Liver (tissue), 9 donors: Measurements from ENCODE around the gene MCMBP. TPM values are rescaled to one million over a fixed set of nuclear protein-coding genes. Genes with fewer than 3 reads are reported as not detected.
"Not testable (repeated sequence)": the region's sequence is repeated elsewhere in the genome, so short reads cannot be mapped to it uniquely, and the experiment has no call there.

Experiments used
- DNase-seq: peaks from one replicate; pipeline ENCODE4 v3.0.0-alpha.2; 2017; ENCODE audit warnings: low spot score
- H3K27ac ChIP-seq, 2 donors: one replicate each; pipeline ENCODE4 v1.7.0; 2013; ENCODE audit warnings: inconsistent platforms in 2 of 2, low read length in 2 of 2, control low read depth in 1 of 2, low read depth in 1 of 2, mild to moderate bottlenecking in 1 of 2
- H3K27me3 ChIP-seq, 4 donors: one replicate each; pipeline versions ENCODE4 v1.6.1 to v1.7.0; 2013; ENCODE audit warnings: low read length in 3 of 4, inconsistent platforms in 1 of 4, mild to moderate bottlenecking in 1 of 4, moderate library complexity in 1 of 4; ENCODE audit not compliant: control insufficient read depth in 4 of 4, insufficient read depth in 4 of 4
- H3K36me3 ChIP-seq, 4 donors: one replicate each; pipeline versions ENCODE4 v1.6.1 to v1.7.0; 2013; ENCODE audit warnings: low read length in 3 of 4, mild to moderate bottlenecking in 3 of 4, low read depth in 1 of 4, moderate library complexity in 1 of 4; ENCODE audit not compliant: control insufficient read depth in 4 of 4, insufficient read depth in 3 of 4
- H3K4me1 ChIP-seq, 4 donors: one replicate each; pipeline versions ENCODE4 v1.6.1 to v1.7.0; 2013; ENCODE audit warnings: low read length in 3 of 4, mild to moderate bottlenecking in 3 of 4, moderate library complexity in 1 of 4; ENCODE audit not compliant: control insufficient read depth in 4 of 4, insufficient read depth in 4 of 4
- H3K4me3 ChIP-seq, 3 donors: one replicate each; pipeline versions ENCODE4 v1.6.1 to v1.7.0; 2013; ENCODE audit warnings: low read length in 3 of 3, control low read depth in 1 of 3, low read depth in 1 of 3, mild to moderate bottlenecking in 1 of 3
- H3K9ac ChIP-seq, 2 donors: one replicate each; pipeline ENCODE4 v1.7.0; 2013; ENCODE audit warnings: low read length in 2 of 2, mild to moderate bottlenecking in 2 of 2, moderate library complexity in 2 of 2, control low read depth in 1 of 2, low read depth in 1 of 2
- H3K9me3 ChIP-seq, 4 donors: one replicate each; pipeline versions ENCODE4 v1.6.1 to v1.7.0; 2013; ENCODE audit warnings: low read length in 3 of 4; ENCODE audit not compliant: control insufficient read depth in 4 of 4
- EGR1 ChIP-seq, 2 donors: IDR thresholded peaks; 2 replicates each; pipeline ENCODE4 v1.6.1; 2016 to 2018; ENCODE audit warnings: antibody characterized with exemption in 2 of 2, low read depth in 2 of 2
- FOXA1 ChIP-seq: IDR thresholded peaks from 2 replicates; pipeline ENCODE4 v1.6.1; 2016; ENCODE audit warnings: antibody characterized with exemption
- FOXA2 ChIP-seq: IDR thresholded peaks from 2 replicates; pipeline ENCODE4 v1.6.1; 2016; ENCODE audit warnings: antibody characterized with exemption
- GABPA ChIP-seq, 2 donors: IDR thresholded peaks in 1 of 2; conservative IDR thresholded peaks in 1 of 2; 2 replicates each; pipeline ENCODE4 v1.6.1; 2016; ENCODE audit warnings: antibody characterized with exemption in 2 of 2, mild to moderate bottlenecking in 1 of 2, moderate library complexity in 1 of 2
- HNF4A ChIP-seq, 2 donors: conservative IDR thresholded peaks; 2 replicates each; pipeline ENCODE4 v1.6.1; 2016; ENCODE audit warnings: antibody characterized with exemption in 2 of 2, mild to moderate bottlenecking in 2 of 2
- JUND ChIP-seq, 2 donors: IDR thresholded peaks; 2 replicates each; pipeline ENCODE4 v1.6.1; 2016; ENCODE audit warnings: antibody characterized with exemption in 2 of 2
- NR2F2 ChIP-seq: IDR thresholded peaks from 2 replicates; pipeline ENCODE4 v1.6.1; 2016; ENCODE audit warnings: antibody characterized with exemption
- RAD21 ChIP-seq, 2 donors: IDR thresholded peaks; 2 replicates each; pipeline ENCODE4 v1.6.1; 2016; ENCODE audit warnings: antibody characterized with exemption in 2 of 2, mild to moderate bottlenecking in 2 of 2
- RXRA ChIP-seq, 2 donors: IDR thresholded peaks; 2 replicates each; pipeline ENCODE4 v1.6.1; 2017 to 2018; ENCODE audit warnings: antibody characterized with exemption in 2 of 2, mild to moderate bottlenecking in 1 of 2
- TAF1 ChIP-seq: conservative IDR thresholded peaks from 2 replicates; pipeline ENCODE4 v1.6.1; 2016; ENCODE audit warnings: antibody characterized with exemption, mild to moderate bottlenecking
- YY1 ChIP-seq: IDR thresholded peaks from 2 replicates; pipeline ENCODE4 v1.6.1; 2016; ENCODE audit warnings: antibody characterized with exemption, mild to moderate bottlenecking
- WGBS: extraction: QIAGEN DNeasy Blood & Tissue Kit; methylation state at CpG from one replicate; pipeline ENCODE4 v1.1.7; 2013; 5-methylcytosine and 5-hydroxymethylcytosine counted together
- polyA plus RNA-seq, 2 donors: library from polyadenylated mRNA; stranded (reverse) in 1 of 2; unstranded in 1 of 2; fragments of 200-250 nt in 1 of 2; fragments of >200 nt in 1 of 2; fragmentation: Nextera tagmentation in 1 of 2; extraction: Ambion mirVana in 1 of 2; gene quantifications; one replicate each; pipeline versions ENCODE4 v1.2.1 to v1.2.3, GENCODE V29; 2013 to 2015
- total RNA-seq, 2 donors: library from RNA; depleted of rRNA; stranded (reverse); fragments of >200 nt; gene quantifications; one replicate each; pipeline ENCODE4 v1.2.3, GENCODE V29; 2014
- TF ChIP-seq, protein P1 (sequence below): IDR thresholded peaks from 2 replicates; pipeline ENCODE4 v1.6.1; 2016; ENCODE audit warnings: antibody characterized with exemption
- TF ChIP-seq, protein P2 (sequence below): IDR thresholded peaks from 2 replicates; pipeline ENCODE4 v1.6.1; 2016; ENCODE audit warnings: antibody characterized with exemption
- TF ChIP-seq, protein P3 (sequence below): IDR thresholded peaks from 2 replicates; pipeline ENCODE4 v1.6.1; 2016; ENCODE audit warnings: antibody characterized with exemption
- TF ChIP-seq, protein P4 (sequence below): IDR thresholded peaks from 2 replicates; pipeline ENCODE4 v1.6.1; 2016; ENCODE audit warnings: antibody characterized with exemption, mild to moderate bottlenecking
- donor health status: healthy.
- donor health status: healthy.
- donor health status: healthy.
- donor health status: healthy.
- donor health status: healthy.

MCMBP gene
- total and polyA plus RNA-seq, 4 donors: 6.1 to 23.2 (median 17.3) TPM

DNA sequence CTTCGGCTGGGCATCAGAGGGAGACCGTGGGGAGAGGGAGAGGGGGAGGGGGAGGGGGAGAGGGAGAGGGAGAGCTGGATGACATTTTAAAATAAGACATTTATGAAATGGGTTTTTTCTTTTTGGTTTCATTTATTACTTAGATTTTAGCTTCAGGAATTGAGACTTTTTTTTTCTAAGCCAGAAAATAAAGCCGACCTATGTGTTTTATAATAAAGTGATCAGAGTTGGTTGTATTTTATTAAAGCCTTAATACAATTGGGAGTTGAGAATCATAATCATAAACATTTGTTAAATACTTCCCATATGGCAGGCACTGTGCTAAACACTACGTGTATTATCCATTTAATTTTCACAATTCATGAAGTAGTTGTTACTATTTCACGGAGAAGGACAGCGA, 76.6 kb downstream of the MCMBP start:
- Histone ChIP-seq H3K36me3 (peaks cover 0 to 2% (median 0%) of the 10 kb centered on the region in 4 donors), H3K4me1 (no peaks in the 10 kb centered on the region), H3K27ac (no peak overlapping the region), H3K9me3 (no peaks in the 10 kb centered on the region), H3K27me3 (no peaks in the 10 kb centered on the region), H3K4me3 (no peak overlapping the region), H3K9ac (no peak overlapping the region)
- TF ChIP-seq FOXA2: no peak
- no peak for TF ChIP-seq GABPA (IDR thresholded peaks at IDR 0.05 in 1 of 2, conservative IDR thresholded peaks at IDR 0.05 in 1 of 2)
- WGBS: 98% methylated on average over 6 of the region's 6 CpGs
- no peak for DNase-seq

DNA sequence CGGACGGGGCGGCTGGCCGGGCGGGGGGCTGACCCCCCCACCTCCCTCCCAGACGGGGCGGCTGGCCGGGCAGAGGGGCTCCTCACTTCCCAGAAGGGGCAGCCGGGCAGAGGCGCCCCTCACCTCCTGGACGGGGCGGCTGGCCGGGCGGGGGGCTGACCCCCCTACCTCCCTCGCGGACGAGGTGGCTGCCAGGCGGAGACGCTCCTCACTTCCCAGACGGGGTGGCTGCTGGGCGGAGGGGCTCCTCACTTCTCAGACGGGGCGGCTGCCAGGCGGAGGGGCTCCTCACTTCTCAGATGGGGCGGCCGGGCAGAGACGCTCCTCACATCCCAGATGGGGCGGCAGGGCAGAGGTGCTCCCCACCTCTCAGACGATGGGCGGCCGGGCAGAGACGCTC, 77.5 kb downstream of the MCMBP start:
- H3K36me3 ChIP-seq, DNase-seq, H3K9me3 ChIP-seq, H3K4me1 ChIP-seq, H3K4me3 ChIP-seq, H3K27ac ChIP-seq, H3K9ac ChIP-seq, H3K27me3 ChIP-seq: not testable (repeated sequence)
- WGBS: 98% methylated on average over 28 of the region's 32 CpGs

DNA sequence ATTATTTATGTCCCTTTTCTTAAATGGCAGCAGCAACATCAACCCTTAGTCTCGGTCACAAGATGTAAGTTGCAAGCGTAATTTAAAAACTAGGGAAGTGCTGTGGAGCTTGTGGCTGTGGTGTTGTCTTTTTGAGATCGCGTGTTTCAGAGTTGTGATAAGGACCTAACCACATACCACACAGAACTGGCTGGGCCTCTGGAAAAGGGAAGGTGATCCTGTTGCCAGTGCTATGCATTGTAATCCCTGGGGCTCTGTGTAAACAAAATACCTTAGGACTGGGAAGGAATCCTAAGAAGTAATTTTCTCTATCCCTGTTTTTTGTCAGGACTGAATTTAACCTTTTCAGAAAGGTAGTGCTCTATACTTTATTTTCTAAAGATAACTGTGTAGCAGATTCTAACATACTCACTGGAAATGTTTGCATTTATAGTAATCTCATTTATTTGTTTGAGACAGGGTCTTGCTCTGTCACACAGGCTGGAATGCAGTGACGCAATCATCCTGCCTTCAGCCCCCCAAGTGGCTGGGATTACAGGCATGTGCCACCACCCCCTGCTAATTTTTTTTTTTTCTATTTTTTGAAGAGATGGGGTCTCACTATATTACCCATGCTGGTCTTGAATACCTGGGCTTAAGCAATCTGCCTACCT, 86.4 kb downstream of the MCMBP start:
- Histone ChIP-seq H3K27ac (no peak overlapping the region), H3K4me1 (no peaks in the 10 kb centered on the region), H3K9ac (no peak overlapping the region), H3K4me3 (no peak overlapping the region), H3K36me3 (no peaks in the 10 kb centered on the region), H3K27me3 (no peaks in the 10 kb centered on the region), H3K9me3 (no peaks in the 10 kb centered on the region)
- DNase-seq: no peak
- no peak for TF ChIP-seq NR2F2
- TF ChIP-seq, protein P1, sequence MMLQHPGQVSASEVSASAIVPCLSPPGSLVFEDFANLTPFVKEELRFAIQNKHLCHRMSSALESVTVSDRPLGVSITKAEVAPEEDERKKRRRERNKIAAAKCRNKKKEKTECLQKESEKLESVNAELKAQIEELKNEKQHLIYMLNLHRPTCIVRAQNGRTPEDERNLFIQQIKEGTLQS: no peak
- no peak for TF ChIP-seq EGR1 (IDR thresholded peaks at IDR 0.05; ENCODE audit: low read depth in 2 of 2)
- no peak for TF ChIP-seq FOXA2
- no peak for TF ChIP-seq HNF4A (conservative IDR thresholded peaks at IDR 0.05)
- no peak for TF ChIP-seq FOXA1
- no peak for TF ChIP-seq TAF1
- TF ChIP-seq, protein P2, sequence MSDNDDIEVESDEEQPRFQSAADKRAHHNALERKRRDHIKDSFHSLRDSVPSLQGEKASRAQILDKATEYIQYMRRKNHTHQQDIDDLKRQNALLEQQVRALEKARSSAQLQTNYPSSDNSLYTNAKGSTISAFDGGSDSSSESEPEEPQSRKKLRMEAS: no peak
- 83% methylated on average over 5 of the region's 5 CpGs for WGBS

DNA sequence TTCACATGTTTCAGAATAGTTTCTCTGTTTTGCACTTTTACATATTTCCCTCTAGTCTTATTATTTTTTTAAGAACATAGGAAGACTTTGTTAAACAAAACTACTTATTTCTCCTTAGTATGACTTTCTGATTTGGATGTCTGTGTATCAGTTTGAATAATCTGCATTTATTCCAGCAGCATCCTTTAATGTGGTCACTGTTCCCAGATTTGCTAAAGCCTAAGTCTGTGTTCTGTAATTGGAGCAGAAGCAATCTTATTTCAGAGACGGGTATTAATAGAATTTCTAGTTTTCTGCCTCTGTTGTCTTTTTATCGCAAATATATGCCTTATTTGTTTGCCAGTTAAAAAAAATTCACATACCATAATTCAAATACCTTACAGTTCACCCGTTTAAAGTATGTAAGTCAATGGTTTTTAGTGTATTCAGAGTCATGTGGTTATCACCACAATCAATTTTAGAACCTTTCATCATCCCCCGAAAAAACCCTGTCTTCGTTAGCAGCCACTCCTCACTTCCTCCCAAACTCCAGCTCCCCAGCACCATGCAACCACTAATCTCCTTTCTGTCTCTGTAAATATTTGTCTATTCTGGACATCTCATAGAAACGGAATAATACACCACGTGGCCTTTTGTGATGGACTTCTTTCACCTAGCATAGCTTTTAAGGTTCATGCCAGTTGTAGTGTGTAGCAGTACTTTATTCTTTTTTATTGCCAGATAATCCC, 88.1 kb downstream of the MCMBP start:
- H3K27ac ChIP-seq: no peak overlapping the region
- H3K36me3 ChIP-seq: no peaks in the 10 kb centered on the region
- 53% methylated on average over 7 of the region's 7 CpGs for WGBS
- no peaks in the 10 kb centered on the region for H3K4me1 ChIP-seq
- H3K9ac ChIP-seq: no peak overlapping the region
- no peaks in the 10 kb centered on the region for H3K27me3 ChIP-seq
- H3K4me3 ChIP-seq: no peak overlapping the region
- TF ChIP-seq NR2F2 (no peak), EGR1 (IDR thresholded peaks at IDR 0.05; ENCODE audit: low read depth in 2 of 2) (no peak), JUND (IDR thresholded peaks at IDR 0.05) (no peak), RXRA (IDR thresholded peaks at IDR 0.05) (no peak), RAD21 (IDR thresholded peaks at IDR 0.05) (no peak), YY1 (no peak)
- TF ChIP-seq, protein P3, sequence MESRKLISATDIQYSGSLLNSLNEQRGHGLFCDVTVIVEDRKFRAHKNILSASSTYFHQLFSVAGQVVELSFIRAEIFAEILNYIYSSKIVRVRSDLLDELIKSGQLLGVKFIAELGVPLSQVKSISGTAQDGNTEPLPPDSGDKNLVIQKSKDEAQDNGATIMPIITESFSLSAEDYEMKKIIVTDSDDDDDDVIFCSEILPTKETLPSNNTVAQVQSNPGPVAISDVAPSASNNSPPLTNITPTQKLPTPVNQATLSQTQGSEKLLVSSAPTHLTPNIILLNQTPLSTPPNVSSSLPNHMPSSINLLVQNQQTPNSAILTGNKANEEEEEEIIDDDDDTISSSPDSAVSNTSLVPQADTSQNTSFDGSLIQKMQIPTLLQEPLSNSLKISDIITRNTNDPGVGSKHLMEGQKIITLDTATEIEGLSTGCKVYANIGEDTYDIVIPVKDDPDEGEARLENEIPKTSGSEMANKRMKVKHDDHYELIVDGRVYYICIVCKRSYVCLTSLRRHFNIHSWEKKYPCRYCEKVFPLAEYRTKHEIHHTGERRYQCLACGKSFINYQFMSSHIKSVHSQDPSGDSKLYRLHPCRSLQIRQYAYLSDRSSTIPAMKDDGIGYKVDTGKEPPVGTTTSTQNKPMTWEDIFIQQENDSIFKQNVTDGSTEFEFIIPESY: no peak
- TF ChIP-seq, protein P2: no peak
- TF ChIP-seq, protein P4, sequence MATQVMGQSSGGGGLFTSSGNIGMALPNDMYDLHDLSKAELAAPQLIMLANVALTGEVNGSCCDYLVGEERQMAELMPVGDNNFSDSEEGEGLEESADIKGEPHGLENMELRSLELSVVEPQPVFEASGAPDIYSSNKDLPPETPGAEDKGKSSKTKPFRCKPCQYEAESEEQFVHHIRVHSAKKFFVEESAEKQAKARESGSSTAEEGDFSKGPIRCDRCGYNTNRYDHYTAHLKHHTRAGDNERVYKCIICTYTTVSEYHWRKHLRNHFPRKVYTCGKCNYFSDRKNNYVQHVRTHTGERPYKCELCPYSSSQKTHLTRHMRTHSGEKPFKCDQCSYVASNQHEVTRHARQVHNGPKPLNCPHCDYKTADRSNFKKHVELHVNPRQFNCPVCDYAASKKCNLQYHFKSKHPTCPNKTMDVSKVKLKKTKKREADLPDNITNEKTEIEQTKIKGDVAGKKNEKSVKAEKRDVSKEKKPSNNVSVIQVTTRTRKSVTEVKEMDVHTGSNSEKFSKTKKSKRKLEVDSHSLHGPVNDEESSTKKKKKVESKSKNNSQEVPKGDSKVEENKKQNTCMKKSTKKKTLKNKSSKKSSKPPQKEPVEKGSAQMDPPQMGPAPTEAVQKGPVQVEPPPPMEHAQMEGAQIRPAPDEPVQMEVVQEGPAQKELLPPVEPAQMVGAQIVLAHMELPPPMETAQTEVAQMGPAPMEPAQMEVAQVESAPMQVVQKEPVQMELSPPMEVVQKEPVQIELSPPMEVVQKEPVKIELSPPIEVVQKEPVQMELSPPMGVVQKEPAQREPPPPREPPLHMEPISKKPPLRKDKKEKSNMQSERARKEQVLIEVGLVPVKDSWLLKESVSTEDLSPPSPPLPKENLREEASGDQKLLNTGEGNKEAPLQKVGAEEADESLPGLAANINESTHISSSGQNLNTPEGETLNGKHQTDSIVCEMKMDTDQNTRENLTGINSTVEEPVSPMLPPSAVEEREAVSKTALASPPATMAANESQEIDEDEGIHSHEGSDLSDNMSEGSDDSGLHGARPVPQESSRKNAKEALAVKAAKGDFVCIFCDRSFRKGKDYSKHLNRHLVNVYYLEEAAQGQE: no peak
- H3K9me3 ChIP-seq: no peaks in the 10 kb centered on the region
- no peak for DNase-seq
